ENCODE measurements around the gene GCNT3. TPM values are rescaled to one million over a fixed set of nuclear protein-coding genes. Genes with fewer than 3 reads are reported as not detected.
"Not testable (repeated sequence)": the region's sequence is repeated elsewhere in the genome, so short reads cannot be mapped to it uniquely, and the experiment has no call there.

Gene GCNT3
- total RNA-seq, 1 donor from 2014 or later: 0.17 TPM

DNA sequence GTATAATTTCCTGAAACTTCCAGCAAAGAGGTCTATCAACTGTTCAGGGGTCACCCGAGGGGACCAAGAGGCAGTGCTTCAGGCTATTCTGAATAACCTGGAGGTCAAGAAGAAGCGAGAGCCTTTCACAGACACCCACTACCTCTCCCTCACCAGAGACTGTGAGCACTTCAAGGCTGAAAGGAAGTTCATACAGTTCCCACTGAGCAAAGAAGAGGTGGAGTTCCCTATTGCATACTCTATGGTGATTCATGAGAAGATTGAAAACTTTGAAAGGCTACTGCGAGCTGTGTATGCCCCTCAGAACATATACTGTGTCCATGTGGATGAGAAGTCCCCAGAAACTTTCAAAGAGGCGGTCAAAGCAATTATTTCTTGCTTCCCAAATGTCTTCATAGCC, 6.8 kb downstream of the GCNT3 start:
- DNase-seq: no peak

DNA sequence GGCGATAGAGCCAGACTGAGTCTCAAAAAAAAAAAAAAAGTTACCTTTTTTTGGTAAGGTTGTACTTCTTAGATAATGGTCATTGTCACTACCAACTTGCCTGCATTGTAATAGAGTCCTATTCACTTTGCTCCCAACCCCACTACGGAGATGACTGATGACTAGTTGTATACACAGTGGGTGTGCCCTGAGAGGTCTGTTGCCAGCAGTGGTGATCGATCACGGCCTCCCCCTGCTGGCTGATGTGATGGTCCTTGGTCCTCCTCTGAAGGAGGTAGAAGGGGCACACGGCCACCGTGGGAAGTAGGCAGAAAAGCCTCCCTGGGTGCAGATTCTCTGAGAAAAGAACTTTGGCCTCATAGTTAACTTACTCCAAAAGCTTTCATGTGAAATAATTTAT, 10.7 kb downstream of the GCNT3 start:
- DNase-seq: peak; percentile 69

DNA sequence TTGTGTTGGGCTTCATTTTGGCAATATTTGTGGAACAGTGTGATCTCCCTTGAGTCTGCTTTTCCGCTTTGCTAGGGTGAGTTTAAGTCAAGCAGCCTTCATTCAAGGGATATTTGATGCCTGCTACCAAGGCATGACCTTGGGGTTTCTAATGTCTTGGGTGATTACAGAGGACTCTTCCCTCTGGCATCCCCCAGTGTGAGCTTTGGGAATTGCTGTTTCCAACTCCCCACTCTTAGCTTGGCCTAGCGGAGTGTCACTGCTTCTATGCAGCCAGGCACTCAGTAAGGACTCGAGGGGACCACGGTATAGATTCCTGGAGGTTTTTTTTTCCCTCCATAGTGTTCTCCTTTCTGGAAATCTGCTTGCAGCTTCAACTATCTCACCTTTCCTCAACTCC, 21.1 kb downstream of the GCNT3 start:
- DNase-seq: no peak

DNA sequence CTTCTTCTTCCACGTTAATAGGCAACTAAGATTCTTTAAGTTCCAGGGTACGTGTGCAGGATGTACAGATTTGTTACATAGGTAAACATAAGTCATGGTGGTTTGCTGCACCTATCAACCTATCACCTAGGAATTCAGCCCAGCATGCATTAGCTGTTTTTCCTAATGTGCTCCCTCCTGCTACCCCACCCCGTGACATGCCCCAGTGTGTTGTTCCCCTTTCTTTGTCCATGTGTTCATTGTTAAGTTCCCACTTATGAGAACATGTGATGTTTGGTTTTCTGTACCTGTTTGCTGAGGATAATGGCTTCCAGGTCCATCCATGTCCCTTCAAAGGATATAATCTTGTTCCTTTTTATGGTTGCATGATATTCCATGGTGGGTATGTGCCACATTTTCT, 24.6 kb downstream of the GCNT3 start:
- DNase-seq: no peak

DNA sequence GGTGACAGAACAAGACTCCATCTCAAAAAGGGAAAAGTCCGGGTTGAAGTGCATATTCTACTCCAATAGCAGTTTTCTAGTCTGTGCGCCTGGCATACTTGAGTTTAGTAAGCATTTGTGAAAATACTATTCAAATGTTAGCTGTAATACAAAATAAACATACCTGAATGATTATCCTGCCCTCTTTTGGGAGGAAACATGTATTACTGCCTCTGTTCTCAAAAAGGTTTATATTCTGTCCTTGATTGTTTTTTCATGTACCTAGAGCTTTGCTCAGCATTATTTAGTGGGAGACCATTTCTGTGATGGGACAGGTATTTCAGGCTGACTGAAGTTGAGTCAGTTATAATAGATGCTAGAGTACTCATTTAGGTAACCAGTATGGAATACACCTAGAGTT, 25.9 kb downstream of the GCNT3 start:
- DNase-seq: peak; percentile 4

- peak; percentile 11 for DNase-seq
Observed at GRCh38 chr15:59642351-59642750, 30.8 kb downstream of the GCNT3 start.

DNA sequence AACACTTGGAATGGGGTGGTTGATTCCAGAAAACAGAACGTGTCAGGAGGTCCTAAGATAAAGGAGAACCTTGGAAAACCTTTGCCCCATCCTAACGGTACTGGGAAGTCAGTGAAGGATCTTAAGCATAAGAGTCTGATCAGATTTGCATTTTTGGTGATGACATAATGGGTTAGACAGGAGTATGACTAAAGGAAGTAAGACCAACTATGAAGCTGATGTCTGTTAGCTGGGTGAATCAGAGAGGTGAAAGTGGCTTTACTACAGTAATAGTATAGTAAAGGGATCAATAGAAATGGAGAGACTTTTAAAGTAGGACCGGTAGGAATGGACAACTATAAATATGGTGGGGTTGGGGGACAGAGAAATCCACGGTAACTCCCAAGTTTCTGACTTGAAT, 33.2 kb downstream of the GCNT3 start:
- no peak for DNase-seq

GRCh38 chr15:59645812-59646211, 34.2 kb downstream of the GCNT3 start:
- DNase-seq: not testable (repeated sequence)

DNA sequence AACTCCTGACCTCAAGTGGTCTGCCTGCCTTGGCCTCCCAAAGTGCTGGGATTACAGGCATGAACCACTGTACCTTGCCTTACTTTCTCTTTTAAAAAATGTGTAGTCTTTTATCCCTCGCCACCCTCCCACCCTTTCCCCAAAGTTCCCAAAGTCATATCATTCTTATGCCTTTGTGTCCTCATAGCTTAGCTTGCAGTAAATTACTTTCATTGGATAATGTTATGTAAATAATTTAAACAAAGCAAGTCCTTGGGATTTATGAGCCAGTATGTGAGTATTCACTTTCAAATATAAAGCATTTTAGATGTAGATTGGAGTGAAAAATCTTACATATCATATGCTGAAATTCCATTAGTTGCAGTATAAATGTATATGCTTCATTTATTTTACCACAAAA, 34.7 kb downstream of the GCNT3 start:
- DNase-seq: no peak

- no peak for DNase-seq
Observed at GRCh38 chr15:59647085-59647484, 35.5 kb downstream of the GCNT3 start.

DNA sequence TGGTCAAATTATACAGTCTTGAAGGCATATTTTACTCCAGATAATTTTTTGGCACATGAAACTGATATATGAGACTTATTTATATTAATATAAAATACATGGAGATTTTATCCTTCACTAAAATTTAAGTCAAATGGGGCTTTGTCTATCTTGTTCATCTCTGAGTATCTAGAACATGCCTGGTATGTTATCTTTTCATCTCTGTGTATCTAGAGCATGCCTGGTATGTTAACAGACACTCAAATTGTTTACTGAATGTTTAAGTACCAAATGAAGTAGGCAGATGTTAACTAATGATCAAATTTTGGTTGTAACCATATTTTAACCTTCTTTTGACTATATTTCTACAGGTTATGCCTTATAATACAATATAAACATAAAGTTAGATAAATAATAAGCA, 38.0 kb downstream of the GCNT3 start:
- DNase-seq: no peak

DNA sequence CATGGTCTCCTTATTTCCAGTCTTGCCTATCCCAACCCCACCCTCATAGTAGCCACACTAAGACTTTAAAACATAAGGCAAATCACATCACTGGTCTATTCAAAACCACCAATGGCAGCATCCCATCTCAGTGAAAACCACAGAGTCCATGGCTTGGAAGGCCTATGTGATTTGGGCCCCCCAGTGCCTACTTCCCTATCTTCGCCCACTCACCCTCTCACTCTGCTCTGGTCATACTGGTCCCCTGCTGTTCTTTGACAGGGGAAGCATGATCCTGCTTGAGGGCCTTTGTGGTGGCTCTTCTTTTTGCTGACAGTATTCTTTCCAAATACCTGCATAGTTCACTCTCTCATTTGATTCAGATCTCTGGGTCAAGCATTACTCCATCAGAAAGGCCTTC, 42.5 kb downstream of the GCNT3 start:
- DNase-seq: no peak

GRCh38 chr15:59656897-59657634, 45.5 kb downstream of the GCNT3 start, which contains the start of gene GTF2A2:
GTF2A2 (minus strand) TSS chr15:59657515; CDS start chr15:59652277, 5,238 bp downstream.
- DNase-seq: peak; percentile 96

- DNase-seq: no peak
Observed at GRCh38 chr15:59657635-59658125, 46.1 kb downstream of the GCNT3 start.

DNA sequence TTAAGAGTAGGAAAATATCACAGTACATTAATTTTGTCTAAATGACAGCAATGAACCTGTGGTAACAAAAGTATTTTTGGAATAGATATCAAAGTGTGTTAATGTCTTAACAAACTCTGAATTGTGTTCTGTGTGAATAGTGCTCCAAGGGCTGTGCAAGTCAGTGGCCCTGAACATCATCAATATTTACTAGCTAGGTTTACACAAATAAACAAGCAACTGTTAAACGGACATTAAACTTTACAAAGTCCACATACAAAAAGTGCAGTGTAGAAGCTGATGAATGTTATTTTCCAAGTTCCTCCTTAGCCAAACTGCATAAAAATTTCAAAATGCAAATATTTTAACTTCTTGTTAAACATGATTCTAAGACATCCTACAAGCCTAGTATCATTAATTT, 47.8 kb downstream of the GCNT3 start:
- no peak for DNase-seq

DNA sequence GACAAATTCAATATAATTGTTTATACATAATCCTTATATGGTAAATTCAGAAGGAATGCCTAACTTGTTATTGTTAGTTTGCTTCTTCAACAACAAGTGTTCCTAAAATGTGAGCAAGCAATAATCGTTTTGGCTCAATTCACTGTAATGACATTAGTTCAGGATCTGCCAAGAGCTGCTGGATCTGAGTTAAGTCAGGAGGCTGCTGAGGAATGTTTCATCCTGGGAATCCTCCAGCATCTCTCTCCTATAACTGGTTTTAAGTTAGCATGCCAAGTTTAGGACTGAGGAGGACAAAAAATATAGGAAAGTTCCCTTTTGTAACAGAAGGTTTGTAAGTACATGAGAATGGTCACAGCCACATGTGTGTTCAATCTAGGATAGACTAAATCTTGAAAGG, 50.7 kb downstream of the GCNT3 start:
- no peak for DNase-seq

DNA sequence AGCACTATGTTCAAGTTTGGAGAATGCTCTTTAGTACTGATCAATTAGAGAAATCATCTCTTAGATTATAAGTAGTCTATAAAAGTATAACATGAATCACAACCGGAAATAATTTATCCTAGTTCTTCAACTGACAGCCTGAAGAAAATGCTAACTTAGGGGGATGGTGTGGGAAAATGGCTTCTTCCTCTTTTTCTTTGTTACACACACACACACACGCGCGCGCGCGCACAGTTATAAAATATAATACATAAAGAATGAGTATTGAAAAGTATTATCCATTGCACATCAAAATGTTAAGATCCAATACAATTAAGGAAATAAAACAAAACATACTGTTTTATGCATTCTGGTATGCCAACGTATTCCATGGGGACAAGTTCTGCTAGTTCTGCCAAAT, 57.0 kb downstream of the GCNT3 start:
- no peak for DNase-seq

Other genes with a start within 250 kb of the GCNT3 start
- 142 and 226 TPM in 2 replicates for gene MYO1E, start 238.9 kb upstream of the GCNT3 start, total RNA-seq
- gene FAM81A, start 173.6 kb upstream of the GCNT3 start, total RNA-seq: 0.47 TPM in 1 of 2 replicates, not detected in the other
- gene GTF2A2, start 45.7 kb downstream of the GCNT3 start, total RNA-seq: 19.9 and 22.9 TPM in 2 replicates
- 322 and 364 TPM in 2 replicates for gene BNIP2, start 77.5 kb downstream of the GCNT3 start, total RNA-seq